OCI-LY1 (cell line): ENCODE data around the gene PASD1.

Experiments used
- EZH2 ChIP-seq: fragments of 200-600 bp; sonication (generic), shearing (Covaris generic); IDR thresholded peaks from 2 replicates; pipeline ENCODE4 v1.8.0; 2017; ENCODE audit warnings: borderline replicate concordance, mixed run types, mild to moderate bottlenecking, antibody characterized with exemption, low read length, moderate library complexity, mixed read lengths
- TF ChIP-seq, protein P1 (sequence below): fragments of 200-600 bp; sonication (generic), shearing (Covaris generic); IDR thresholded peaks from 2 replicates; pipeline ENCODE4 v1.5.1; 2017; ENCODE audit warnings: mild to moderate bottlenecking, antibody characterized with exemption, low read length, moderate library complexity, mixed read lengths

DNA sequence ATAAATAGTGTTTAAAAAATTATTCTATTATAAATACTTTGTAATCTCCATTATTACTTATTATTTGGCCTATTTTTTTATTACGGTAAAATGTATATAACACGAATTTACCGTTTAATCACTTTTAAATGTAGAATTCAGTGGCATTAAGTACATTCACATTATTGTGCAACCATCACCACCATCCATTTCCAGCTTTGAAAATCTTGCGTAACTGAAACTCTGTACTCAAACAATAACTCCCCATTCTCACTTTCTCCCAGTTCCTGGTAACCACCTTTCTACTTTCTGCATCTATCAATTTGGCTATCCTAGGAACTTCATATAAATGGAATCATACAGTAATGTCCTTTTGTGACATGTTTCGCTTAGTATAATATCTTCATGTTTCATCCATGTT lies 45.7 kb downstream of the PASD1 start:
- TF ChIP-seq, protein P1, sequence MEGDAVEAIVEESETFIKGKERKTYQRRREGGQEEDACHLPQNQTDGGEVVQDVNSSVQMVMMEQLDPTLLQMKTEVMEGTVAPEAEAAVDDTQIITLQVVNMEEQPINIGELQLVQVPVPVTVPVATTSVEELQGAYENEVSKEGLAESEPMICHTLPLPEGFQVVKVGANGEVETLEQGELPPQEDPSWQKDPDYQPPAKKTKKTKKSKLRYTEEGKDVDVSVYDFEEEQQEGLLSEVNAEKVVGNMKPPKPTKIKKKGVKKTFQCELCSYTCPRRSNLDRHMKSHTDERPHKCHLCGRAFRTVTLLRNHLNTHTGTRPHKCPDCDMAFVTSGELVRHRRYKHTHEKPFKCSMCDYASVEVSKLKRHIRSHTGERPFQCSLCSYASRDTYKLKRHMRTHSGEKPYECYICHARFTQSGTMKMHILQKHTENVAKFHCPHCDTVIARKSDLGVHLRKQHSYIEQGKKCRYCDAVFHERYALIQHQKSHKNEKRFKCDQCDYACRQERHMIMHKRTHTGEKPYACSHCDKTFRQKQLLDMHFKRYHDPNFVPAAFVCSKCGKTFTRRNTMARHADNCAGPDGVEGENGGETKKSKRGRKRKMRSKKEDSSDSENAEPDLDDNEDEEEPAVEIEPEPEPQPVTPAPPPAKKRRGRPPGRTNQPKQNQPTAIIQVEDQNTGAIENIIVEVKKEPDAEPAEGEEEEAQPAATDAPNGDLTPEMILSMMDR: no peak
- no peak for TF ChIP-seq EZH2
